GM12801 (cell line): Measurements from ENCODE around the gene KANSL1.

Experiments
- CTCF ChIP-seq: IDR thresholded peaks from one replicate; pipeline ENCODE4 v1.5.1; 2011; ENCODE audit warnings: control low read depth; ENCODE audit not compliant: insufficient read length; ENCODE audit errors: extremely low read depth

KANSL1 gene

GRCh38 chr17:46082257-46082656 is 111.0 kb downstream of the KANSL1 start:
- TF ChIP-seq CTCF, result no peak

GRCh38 chr17:46081018-46081320 is 112.3 kb downstream of the KANSL1 start:
- no peak for TF ChIP-seq CTCF

- no peak for TF ChIP-seq CTCF
Measured at GRCh38 chr17:46080118-46081017, 112.9 kb downstream of the KANSL1 start.

GRCh38 chr17:46078675-46079074 is 114.6 kb downstream of the KANSL1 start:
- TF ChIP-seq CTCF, result no peak

- no peak for TF ChIP-seq CTCF
Measured at GRCh38 chr17:46074540-46074939, 118.7 kb downstream of the KANSL1 start.

GRCh38 chr17:46072998-46073397 is 120.2 kb downstream of the KANSL1 start:
- no peak for TF ChIP-seq CTCF

- TF ChIP-seq CTCF, result no peak
Measured at GRCh38 chr17:46071796-46072195, 121.4 kb downstream of the KANSL1 start.
